Liver (tissue), 9 donors: Measurements from ENCODE around the gene MAIP1. TPM values are rescaled to one million over a fixed set of nuclear protein-coding genes. Genes with fewer than 3 reads are reported as not detected.

Experiments
- DNase-seq: peaks from one replicate; pipeline ENCODE4 v3.0.0-alpha.2; 2017; ENCODE audit warnings: low spot score
- H3K27ac ChIP-seq, 2 donors: one replicate each; pipeline ENCODE4 v1.7.0; 2013; ENCODE audit warnings: inconsistent platforms in 2 of 2, low read length in 2 of 2, control low read depth in 1 of 2, low read depth in 1 of 2, mild to moderate bottlenecking in 1 of 2
- H3K27me3 ChIP-seq, 4 donors: one replicate each; pipeline versions ENCODE4 v1.6.1 to v1.7.0; 2013; ENCODE audit warnings: low read length in 3 of 4, inconsistent platforms in 1 of 4, mild to moderate bottlenecking in 1 of 4, moderate library complexity in 1 of 4; ENCODE audit not compliant: control insufficient read depth in 4 of 4, insufficient read depth in 4 of 4
- H3K36me3 ChIP-seq, 4 donors: one replicate each; pipeline versions ENCODE4 v1.6.1 to v1.7.0; 2013; ENCODE audit warnings: low read length in 3 of 4, mild to moderate bottlenecking in 3 of 4, low read depth in 1 of 4, moderate library complexity in 1 of 4; ENCODE audit not compliant: control insufficient read depth in 4 of 4, insufficient read depth in 3 of 4
- H3K4me1 ChIP-seq, 4 donors: one replicate each; pipeline versions ENCODE4 v1.6.1 to v1.7.0; 2013; ENCODE audit warnings: low read length in 3 of 4, mild to moderate bottlenecking in 3 of 4, moderate library complexity in 1 of 4; ENCODE audit not compliant: control insufficient read depth in 4 of 4, insufficient read depth in 4 of 4
- H3K4me3 ChIP-seq, 3 donors: one replicate each; pipeline versions ENCODE4 v1.6.1 to v1.7.0; 2013; ENCODE audit warnings: low read length in 3 of 3, control low read depth in 1 of 3, low read depth in 1 of 3, mild to moderate bottlenecking in 1 of 3
- H3K9ac ChIP-seq, 2 donors: one replicate each; pipeline ENCODE4 v1.7.0; 2013; ENCODE audit warnings: low read length in 2 of 2, mild to moderate bottlenecking in 2 of 2, moderate library complexity in 2 of 2, control low read depth in 1 of 2, low read depth in 1 of 2
- H3K9me3 ChIP-seq, 4 donors: one replicate each; pipeline versions ENCODE4 v1.6.1 to v1.7.0; 2013; ENCODE audit warnings: low read length in 3 of 4; ENCODE audit not compliant: control insufficient read depth in 4 of 4
- CTCF ChIP-seq: fragments of 150-350 bp; IDR thresholded peaks from 2 replicates; pipeline ENCODE4 v1.5.1; 2017; ENCODE audit warnings: improper control_type of control experiment, low read depth, low read length; ENCODE audit not compliant: missing input control
- FOXA1 ChIP-seq: IDR thresholded peaks from 2 replicates; pipeline ENCODE4 v1.6.1; 2016; ENCODE audit warnings: antibody characterized with exemption
- GABPA ChIP-seq, 2 donors: IDR thresholded peaks in 1 of 2; conservative IDR thresholded peaks in 1 of 2; 2 replicates each; pipeline ENCODE4 v1.6.1; 2016; ENCODE audit warnings: antibody characterized with exemption in 2 of 2, mild to moderate bottlenecking in 1 of 2, moderate library complexity in 1 of 2
- HNF4A ChIP-seq, 2 donors: conservative IDR thresholded peaks; 2 replicates each; pipeline ENCODE4 v1.6.1; 2016; ENCODE audit warnings: antibody characterized with exemption in 2 of 2, mild to moderate bottlenecking in 2 of 2
- HNF4G ChIP-seq: IDR thresholded peaks from 2 replicates; pipeline ENCODE4 v1.6.1; 2016; ENCODE audit warnings: antibody characterized with exemption
- JUND ChIP-seq, 2 donors: IDR thresholded peaks; 2 replicates each; pipeline ENCODE4 v1.6.1; 2016; ENCODE audit warnings: antibody characterized with exemption in 2 of 2
- MAX ChIP-seq: IDR thresholded peaks from 2 replicates; pipeline ENCODE4 v1.6.1; 2016; ENCODE audit warnings: antibody characterized with exemption
- NR2F2 ChIP-seq: IDR thresholded peaks from 2 replicates; pipeline ENCODE4 v1.6.1; 2016; ENCODE audit warnings: antibody characterized with exemption
- REST ChIP-seq: IDR thresholded peaks from 2 replicates; pipeline ENCODE4 v1.6.1; 2016; ENCODE audit warnings: antibody characterized with exemption, mild to moderate bottlenecking
- TAF1 ChIP-seq: conservative IDR thresholded peaks from 2 replicates; pipeline ENCODE4 v1.6.1; 2016; ENCODE audit warnings: antibody characterized with exemption, mild to moderate bottlenecking
- YY1 ChIP-seq: IDR thresholded peaks from 2 replicates; pipeline ENCODE4 v1.6.1; 2016; ENCODE audit warnings: antibody characterized with exemption, mild to moderate bottlenecking
- ZBTB33 ChIP-seq: IDR thresholded peaks from 2 replicates; pipeline ENCODE4 v1.6.1; 2016; ENCODE audit warnings: antibody characterized with exemption
- whole genome bisulfite sequencing: extraction: QIAGEN DNeasy Blood & Tissue Kit; methylation state at CpG from one replicate; pipeline ENCODE4 v1.1.7; 2013; 5-methylcytosine and 5-hydroxymethylcytosine counted together
- polyA plus RNA-seq, 2 donors: library from polyadenylated mRNA; stranded (reverse) in 1 of 2; unstranded in 1 of 2; fragments of 200-250 nt in 1 of 2; fragments of >200 nt in 1 of 2; fragmentation: Nextera tagmentation in 1 of 2; extraction: Ambion mirVana in 1 of 2; gene quantifications; one replicate each; pipeline versions ENCODE4 v1.2.1 to v1.2.3, GENCODE V29; 2013 to 2015
- total RNA-seq, 2 donors: library from RNA; depleted of rRNA; stranded (reverse); fragments of >200 nt; gene quantifications; one replicate each; pipeline ENCODE4 v1.2.3, GENCODE V29; 2014
- donor health status: healthy.
- donor health status: healthy.
- donor health status: healthy.
- donor health status: healthy.
- donor health status: healthy.

The MAIP1 gene
- total and polyA plus RNA-seq, 4 donors: 23.0 to 40.2 (median 28.6) TPM

- TF ChIP-seq ZBTB33 (no peak), TAF1 (no peak), YY1 (no peak), GABPA (IDR thresholded peaks at IDR 0.05 in 1 of 2, conservative IDR thresholded peaks at IDR 0.05 in 1 of 2) (no peak)
- Histone ChIP-seq H3K9ac (no peak overlapping the region), H3K36me3 (no peaks in the 10 kb centered on the region), H3K27ac (no peak overlapping the region), H3K4me3 (no peak overlapping the region), H3K4me1 (peaks cover 0 to 4% (median 0%) of the 10 kb centered on the region in 4 donors), H3K9me3 (no peaks in the 10 kb centered on the region), H3K27me3 (no peaks in the 10 kb centered on the region)
- WGBS: 98% methylated on average over 4 of the region's 4 CpGs
- DNase-seq: no peak
These were observed 43.8 kb downstream of the MAIP1 start for GRCh38 chr2:199999166-199999565.

- Histone ChIP-seq H3K27me3 (no peaks in the 10 kb centered on the region), H3K9me3 (no peaks in the 10 kb centered on the region), H3K36me3 (no peaks in the 10 kb centered on the region), H3K9ac (no peak overlapping the region), H3K4me3 (no peak overlapping the region), H3K27ac (no peak overlapping the region), H3K4me1 (peaks cover 0 to 4% (median 0%) of the 10 kb centered on the region in 4 donors)
- TF ChIP-seq MAX: no peak
- no peak for TF ChIP-seq NR2F2
- no peak for TF ChIP-seq GABPA (IDR thresholded peaks at IDR 0.05 in 1 of 2, conservative IDR thresholded peaks at IDR 0.05 in 1 of 2)
- no peak for TF ChIP-seq HNF4G
- TF ChIP-seq HNF4A (conservative IDR thresholded peaks at IDR 0.05): no peak
- TF ChIP-seq FOXA1: no peak
- TF ChIP-seq CTCF: no peak
- TF ChIP-seq REST: no peak
- no peak for TF ChIP-seq JUND (IDR thresholded peaks at IDR 0.05)
- no peak for TF ChIP-seq YY1
- WGBS: 79% methylated on average over 2 of the region's 2 CpGs
- no peak for DNase-seq
These were observed 45.2 kb downstream of the MAIP1 start for GRCh38 chr2:200000444-200001163.
